ENCODE measurements around the gene SGTA. TPM values are rescaled to one million over a fixed set of nuclear protein-coding genes. Genes with fewer than 3 reads are reported as not detected.

SGTA gene
- total and polyA plus RNA-seq, 2 of the 4 experiments (the other 2 are of a cell fraction) = 17.4 to 72.9 TPM

- no peak overlapping the region for H2BK15ac ChIP-seq (ENCODE audit: low read depth, low read length)
- peaks cover 5 to 76% of the 10 kb centered on the region in 2 experiments; a peak in 2 of 4 replicates for H3K79me1 ChIP-seq (ENCODE audit: low read depth in 1 of 2, low read length in 2 of 2)
- H3K9me1 ChIP-seq (ENCODE audit: insufficient read depth, low read length) = peaks cover 6% of the 10 kb centered on the region; the same call in 1 of the 2 replicates
- peaks cover 4% of the 10 kb centered on the region; the same call in 1 of the 2 replicates for H3K4me1 ChIP-seq (ENCODE audit: control insufficient read depth, insufficient read depth, low read length)
- no peak overlapping the region for H2AK5ac ChIP-seq (ENCODE audit: low read depth, low read length)
- ChIA-PET CTCF (no interaction called here), POLR2A (ENCODE audit: unreplicated experiment) (no interaction called here)
- peaks cover 6% of the 10 kb centered on the region for H3K36me3 ChIP-seq (ENCODE audit: control insufficient read depth, insufficient read depth, low read length)
- WGBS, 2 experiments (ENCODE audit: extremely low coverage in 2 of 2, insufficient read length in 1 of 2) = 100% methylated on average over 10 of the region's 19 CpGs; no CpG with 5 or more reads in 1 of the 2 experiments
- no peak overlapping the region for H3K4me3 ChIP-seq (ENCODE audit: insufficient read depth, low read depth, low read length)
- no peak overlapping the region for H3K18ac ChIP-seq (ENCODE audit: low read depth, low read length)
- no peak overlapping the region for H3K9ac ChIP-seq (ENCODE audit: low read depth, low read length)
- H4K20me1 ChIP-seq (ENCODE audit: insufficient read depth, low read length) = peaks cover 83% of the 10 kb centered on the region
- dilution Hi-C loops (cut with HindIII; ENCODE audit: low sequenced_read_pairs, unreplicated experiment) (no loop called here), in situ Hi-C loops (cut with MboI; ENCODE audit: low sequenced_read_pairs) (no loop called here), intact Hi-C loops (cut with micrococcal nuclease) (no loop called here)
- TF ChIP-seq CTCF (conservative IDR thresholded peaks at IDR 0.05; ENCODE audit: low read depth, low read length) (no peak), MAZ (IDR thresholded peaks at IDR 0.05; ENCODE audit: borderline replicate concordance, low read depth, low read length) (no peak), CHD1 (IDR thresholded peaks at IDR 0.05; ENCODE audit: low read depth, low read length) (no peak), RFX5 (IDR thresholded peaks at IDR 0.05; ENCODE audit: low read depth, low read length) (no peak), FOS (IDR thresholded peaks at IDR 0.05; ENCODE audit: low read depth, low read length) (no peak), RCOR1 (IDR thresholded peaks at IDR 0.05; ENCODE audit: insufficient replicate concordance, low read length) (no peak), BHLHE40 (IDR thresholded peaks at IDR 0.05; ENCODE audit: low read depth, low read length) (no peak), MAFK (IDR thresholded peaks at IDR 0.05; ENCODE audit: low read depth, low read length) (no peak), CEBPB (IDR thresholded peaks at IDR 0.05; ENCODE audit: low read depth, low read length) (no peak), USF2 (IDR thresholded peaks at IDR 0.05; ENCODE audit: low read depth, low read length) (no peak), RAD21 (IDR thresholded peaks at IDR 0.05; ENCODE audit: low read length) (no peak), SMC3 (IDR thresholded peaks at IDR 0.05; ENCODE audit: low read depth, low read length) (no peak), NFE2L2 (IDR thresholded peaks at IDR 0.05; ENCODE audit: low read depth, low read length) (no peak), ELK1 (IDR thresholded peaks at IDR 0.05; ENCODE audit: borderline replicate concordance, low read depth, low read length) (no peak), POLR2A (IDR thresholded peaks at IDR 0.05; ENCODE audit: low read depth, low read length) (no peak), MXI1 (IDR thresholded peaks at IDR 0.05; ENCODE audit: borderline replicate concordance, low read depth, low read length) (no peak)
- H3K56ac ChIP-seq (ENCODE audit: extremely low read depth, insufficient read depth, low read length) = no peak overlapping the region
- no peaks in the 10 kb centered on the region for H3K9me3 ChIP-seq (ENCODE audit: control insufficient read depth, insufficient read depth, low read length)
- DNase-seq (no peak), ATAC-seq (ENCODE audit: low read depth) (no peak)
- H4K5ac ChIP-seq (ENCODE audit: low read depth, low read length) = no peak overlapping the region
- no peak overlapping the region for H3K14ac ChIP-seq (replicated peaks; ENCODE audit: low read depth, low read length)
- H4K8ac ChIP-seq (ENCODE audit: low read depth in 2 of 2, low read length in 2 of 2) = no peak overlapping the region
- H3K23ac ChIP-seq (ENCODE audit: low read depth, low read length) = no peak overlapping the region
- no peak overlapping the region for H4K91ac ChIP-seq (ENCODE audit: insufficient read depth, low read depth, low read length)
- H3K4me2 ChIP-seq (ENCODE audit: low read depth, low read length) = no peak overlapping the region
- no TSS peak for BruUV-seq (replicated peaks)
- H2AK9ac ChIP-seq (replicated peaks; ENCODE audit: low read depth, low read length, poor library complexity) = no peak overlapping the region
- H2AFZ ChIP-seq (replicated peaks; ENCODE audit: low read length, poor library complexity) = no peak overlapping the region
- no peak overlapping the region for H2BK120ac ChIP-seq (ENCODE audit: low read depth, low read length)
- no peaks in the 10 kb centered on the region for H3K27me3 ChIP-seq (ENCODE audit: control insufficient read depth, insufficient read depth, low read length)
- H2BK5ac ChIP-seq (ENCODE audit: low read depth, low read length, poor library complexity, severe bottlenecking) = no peak overlapping the region
- no peak overlapping the region for H3K27ac ChIP-seq (ENCODE audit: insufficient read depth, low read length)
- no peak overlapping the region for H2BK20ac ChIP-seq (ENCODE audit: low read depth, low read length)
- no peak overlapping the region for H3K4ac ChIP-seq (ENCODE audit: low read depth, low read length)
Measured at GRCh38 chr19:2777952-2778683, 5.0 kb downstream of the SGTA start.

Measured in IMR-90 (cell line).